SH-SY5Y (cell line): ENCODE data around the gene PARD3.

ENCODE experiments used
- GATA2 ChIP-seq: IDR thresholded peaks from 2 replicates; pipeline ENCODE4 v1.6.1; 2011; ENCODE audit warnings: mild to moderate bottlenecking, low read depth, low read length
- GATA3 ChIP-seq: IDR thresholded peaks from 2 replicates; pipeline ENCODE4 v1.6.1; 2011; ENCODE audit warnings: low read depth, mild to moderate bottlenecking, low read length, moderate library complexity

- TF ChIP-seq GATA2 (no peak), GATA3 (no peak)
Measured at GRCh38 chr10:34121125-34121753, 693.9 kb downstream of the PARD3 start.
